GM21825 (cell line): ENCODE results near the gene PLD1.
"Not testable (repeated sequence)": the region's sequence is repeated elsewhere in the genome, so short reads cannot be mapped to it uniquely, and the experiment has no call there.

Experiments
- ATAC-seq: cut with Tn5 transposase; IDR thresholded peaks from one replicate; pipeline ENCODE4 v1.9.1; 2021; ENCODE audit warnings: mild to moderate bottlenecking, moderate library complexity; ENCODE audit not compliant: unreplicated experiment

The PLD1 gene

GRCh38 chr3:171711461-171712170 lies 98.7 kb downstream of the PLD1 start:
- no peak for ATAC-seq

DNA sequence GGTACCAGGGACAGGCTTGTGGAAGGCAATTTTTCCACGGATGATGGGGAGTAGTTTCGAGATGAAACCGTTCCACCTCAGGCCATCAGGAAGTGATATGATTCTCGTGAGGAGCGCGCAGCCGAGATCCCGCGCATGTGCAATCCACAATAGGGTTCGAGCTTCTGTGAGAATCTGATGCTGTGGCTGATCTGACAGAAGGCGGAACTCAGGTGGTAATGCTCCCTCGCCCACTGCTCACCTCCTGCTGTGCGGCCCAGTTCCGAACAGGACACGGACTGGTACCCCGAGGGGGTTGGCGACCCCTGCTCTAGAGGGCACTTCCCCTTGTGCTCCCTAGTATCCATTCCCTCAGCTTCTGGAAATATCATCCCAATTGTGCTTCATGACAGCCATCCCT lies 99.9 kb downstream of the PLD1 start:
- ATAC-seq: no peak

DNA sequence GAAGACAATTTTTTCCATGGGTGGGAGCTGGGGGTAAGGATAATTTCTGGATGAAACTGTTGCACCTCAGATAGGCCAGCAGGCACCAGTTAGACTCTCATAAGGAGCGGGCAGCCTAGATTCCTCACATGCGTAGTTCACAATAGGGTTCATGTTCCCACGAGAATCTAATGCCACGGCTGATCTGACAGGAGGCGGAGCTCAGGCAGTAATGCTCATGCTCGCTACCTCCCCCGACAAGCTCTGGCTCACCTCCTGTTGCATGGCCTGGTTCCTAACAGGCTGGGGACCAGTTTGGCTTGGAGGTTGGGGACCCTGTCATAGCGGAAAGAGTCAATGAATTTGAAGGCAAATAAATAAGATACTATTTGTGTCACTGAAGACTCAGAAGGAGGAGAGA lies 105.5 kb downstream of the PLD1 start:
- ATAC-seq: no peak

DNA sequence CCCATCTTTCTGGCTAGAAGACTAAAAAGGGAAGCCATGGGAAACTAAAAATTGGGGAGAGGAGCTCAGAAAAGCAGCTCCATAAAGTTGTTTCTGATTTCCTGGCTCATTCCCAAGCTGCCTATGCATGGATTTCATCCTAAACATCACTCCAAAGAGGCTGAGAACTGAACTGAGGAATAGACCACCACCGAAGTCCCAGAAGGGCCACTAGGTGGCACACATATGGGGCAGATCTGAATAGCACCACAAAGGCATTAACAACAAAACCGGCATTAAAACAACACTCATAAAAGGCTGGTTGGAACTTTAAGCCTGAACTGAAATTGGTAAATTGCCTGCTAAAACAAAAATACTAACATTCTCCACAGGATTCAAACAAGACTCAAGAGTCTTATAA lies 106.3 kb downstream of the PLD1 start:
- no peak for ATAC-seq

GRCh38 chr3:171703144-171703543 lies 107.1 kb downstream of the PLD1 start:
- no peak for ATAC-seq

DNA sequence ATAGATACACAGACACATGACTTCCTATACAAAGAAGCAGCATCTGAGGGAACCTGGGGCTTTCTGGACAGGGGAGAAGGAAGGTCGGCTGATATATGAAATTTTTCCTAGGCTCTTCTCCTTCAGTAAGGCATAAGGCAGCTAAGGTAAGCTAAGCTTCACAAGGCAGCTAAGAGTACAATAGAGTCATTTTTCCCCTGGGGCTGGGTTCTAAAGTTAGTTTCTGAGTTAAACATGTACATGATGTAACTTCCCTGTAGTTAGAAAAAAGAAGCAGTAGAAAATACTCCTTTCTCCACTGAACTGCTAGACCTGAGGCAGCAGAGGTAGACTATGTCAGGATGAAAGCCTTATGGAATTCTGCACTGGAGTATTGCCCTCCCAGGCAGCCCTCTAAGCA lies 109.6 kb downstream of the PLD1 start:
- ATAC-seq: no peak

GRCh38 chr3:171700157-171700556 lies 110.1 kb downstream of the PLD1 start:
- no peak for ATAC-seq

DNA sequence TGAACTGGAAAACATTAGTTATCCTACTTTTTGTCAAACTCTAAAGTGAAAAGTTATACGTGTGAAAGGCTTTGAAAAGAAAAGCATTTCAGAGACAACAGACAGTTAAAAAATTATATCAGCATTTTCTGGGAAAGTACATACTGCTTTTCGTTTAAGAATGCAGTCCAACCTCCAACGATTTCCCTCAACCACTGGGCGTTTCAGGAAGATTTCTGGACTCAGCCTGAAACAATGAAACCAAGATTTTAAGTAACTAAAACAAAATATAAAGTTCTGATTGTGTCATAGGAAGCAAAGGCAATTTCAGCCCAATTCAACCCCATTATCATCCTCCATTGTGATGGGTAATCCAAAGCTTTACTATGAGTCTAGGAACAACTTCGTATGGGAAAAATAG lies 110.7 kb downstream of the PLD1 start:
- no peak for ATAC-seq

DNA sequence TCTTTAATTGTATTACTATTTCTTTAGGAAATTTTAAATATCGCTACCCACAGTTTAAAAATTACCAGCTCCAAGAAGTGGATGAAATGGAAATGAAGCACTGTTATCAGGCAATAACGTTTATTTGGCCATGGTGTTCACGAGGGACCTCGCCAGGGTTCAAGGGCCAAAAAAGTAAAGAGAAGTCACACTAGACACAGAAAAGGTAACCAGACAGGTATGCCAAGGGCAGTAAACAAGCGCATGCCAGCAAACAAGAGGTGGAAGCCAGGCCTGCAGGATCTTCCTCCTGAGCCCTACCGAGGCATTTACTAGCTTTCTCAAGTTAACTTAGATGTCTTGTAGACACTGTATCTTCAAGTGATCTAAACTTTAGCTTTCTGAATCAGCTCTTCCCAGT lies 113.5 kb downstream of the PLD1 start:
- ATAC-seq: no peak

GRCh38 chr3:171695426-171695825 lies 114.9 kb downstream of the PLD1 start:
- ATAC-seq: no peak

DNA sequence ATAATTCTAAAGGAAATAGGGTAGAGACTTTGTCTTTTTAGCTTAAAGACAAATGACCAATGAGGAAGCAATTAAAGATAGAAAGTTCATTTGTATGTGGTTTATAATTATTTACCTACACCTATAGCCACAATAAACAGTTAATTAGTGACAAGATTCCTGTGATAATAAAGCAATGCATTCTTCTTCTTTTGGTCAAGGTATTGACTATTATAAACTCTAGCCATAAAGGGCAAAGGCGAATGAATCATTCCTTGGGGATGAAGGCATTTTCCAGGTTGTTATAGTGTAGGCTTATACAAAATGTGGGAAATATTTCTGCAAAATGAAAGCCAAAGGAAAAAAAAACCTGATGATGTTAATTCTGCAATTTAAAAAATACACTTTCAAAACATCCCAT lies 115.4 kb downstream of the PLD1 start:
- ATAC-seq: no peak

DNA sequence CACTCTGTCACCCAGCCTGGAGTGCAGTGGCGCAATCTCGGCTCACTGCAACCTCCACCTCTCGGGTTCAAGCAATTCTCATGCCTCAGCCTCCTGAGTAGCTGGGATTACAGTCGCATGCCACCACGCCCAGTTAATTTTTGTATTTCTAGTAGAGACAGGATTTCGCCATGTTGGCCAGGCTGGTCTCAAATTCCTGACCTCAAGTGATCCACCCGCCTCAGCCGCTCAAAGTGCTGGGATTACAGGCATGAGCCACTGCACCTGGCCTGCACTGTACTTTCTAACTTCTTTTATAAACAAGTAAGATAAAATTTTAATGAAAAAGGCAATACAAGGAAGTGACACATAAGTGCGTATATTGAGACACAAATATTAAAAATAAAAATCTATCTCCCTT lies 117.7 kb downstream of the PLD1 start:
- ATAC-seq: not testable (repeated sequence)

GRCh38 chr3:171691485-171691884 lies 118.8 kb downstream of the PLD1 start:
- no peak for ATAC-seq

GRCh38 chr3:171690281-171690680 lies 120.0 kb downstream of the PLD1 start:
- no peak for ATAC-seq

DNA sequence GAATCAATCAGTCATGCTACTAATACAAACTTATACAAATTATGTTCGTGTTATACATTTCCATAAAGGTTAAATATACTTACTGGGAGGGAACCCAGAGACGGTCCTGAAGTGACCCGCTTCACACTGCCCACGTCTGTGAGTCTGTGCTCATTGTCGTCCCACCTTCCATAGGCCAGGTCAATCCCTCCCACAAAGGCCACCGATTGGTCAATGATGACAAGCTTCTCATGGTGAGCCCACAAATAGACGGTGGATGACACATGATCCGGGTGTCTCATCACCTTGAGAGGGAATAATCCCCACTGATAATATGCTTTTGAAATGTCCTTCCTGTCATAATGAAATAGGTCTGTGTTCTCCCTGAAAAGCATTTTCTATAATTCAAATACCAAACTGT lies 121.7 kb downstream of the PLD1 start:
- ATAC-seq: no peak

- ATAC-seq: no peak
Observed at GRCh38 chr3:171688002-171688401, 122.3 kb downstream of the PLD1 start.

- no peak for ATAC-seq
Observed at GRCh38 chr3:171687581-171687980, 122.7 kb downstream of the PLD1 start.

- no peak for ATAC-seq
Observed at GRCh38 chr3:171687064-171687463, 123.2 kb downstream of the PLD1 start.

DNA sequence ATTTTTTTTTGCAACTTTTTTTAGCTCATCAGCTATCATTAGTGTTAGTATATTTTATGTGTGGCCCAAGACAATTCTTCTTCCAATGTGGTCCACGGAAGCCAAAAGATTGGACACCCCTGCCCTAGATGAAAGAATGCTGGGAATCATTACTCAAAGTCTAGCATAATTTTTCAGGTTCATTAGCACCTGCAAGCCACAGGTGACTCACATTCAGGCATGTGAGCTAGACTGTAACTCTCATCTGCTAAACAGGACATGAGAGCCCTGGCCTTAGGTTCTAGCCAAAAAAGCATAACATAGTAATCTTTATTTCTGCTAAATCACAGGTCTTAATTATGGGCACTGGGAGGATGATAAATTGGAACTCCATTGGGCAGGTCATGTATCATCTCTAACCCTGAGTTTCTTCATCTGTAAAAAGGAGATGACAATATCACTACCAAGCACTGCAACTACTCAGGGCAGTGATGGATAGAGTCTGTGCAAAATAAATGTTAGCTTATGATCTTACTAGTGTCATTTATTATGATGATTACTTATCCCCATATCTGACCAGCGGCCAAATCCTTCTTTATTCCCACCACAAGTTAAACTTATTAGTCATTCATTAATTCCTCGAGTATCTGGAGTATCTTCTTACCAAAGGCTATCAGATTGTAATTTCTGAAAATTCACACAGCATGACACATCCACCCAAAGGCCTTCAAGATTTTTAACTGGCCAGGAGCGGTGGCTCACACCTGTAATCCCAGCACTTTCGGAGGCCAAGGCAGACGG lies 125.0 kb downstream of the PLD1 start:
- ATAC-seq: no peak

DNA sequence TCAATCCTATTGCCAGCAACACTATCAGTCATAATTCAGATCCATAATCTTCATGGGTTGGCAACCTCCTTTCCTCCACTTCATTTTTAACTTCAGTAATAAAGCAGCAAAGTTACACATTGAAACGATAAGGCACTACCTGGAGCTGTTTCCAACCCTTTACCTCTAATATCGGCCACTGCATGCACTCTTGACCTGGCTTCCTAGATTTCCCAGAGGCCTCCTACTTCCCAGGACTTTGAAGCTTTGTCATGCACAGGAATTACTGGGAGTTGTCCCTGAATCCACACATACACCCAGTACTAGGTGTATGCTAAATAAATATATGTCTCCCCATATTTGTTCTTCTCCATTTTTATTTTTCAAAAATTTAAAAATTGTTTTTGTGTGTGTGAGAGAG lies 126.1 kb downstream of the PLD1 start:
- ATAC-seq: no peak

- ATAC-seq: no peak
Observed at GRCh38 chr3:171682743-171683142, 127.5 kb downstream of the PLD1 start.

DNA sequence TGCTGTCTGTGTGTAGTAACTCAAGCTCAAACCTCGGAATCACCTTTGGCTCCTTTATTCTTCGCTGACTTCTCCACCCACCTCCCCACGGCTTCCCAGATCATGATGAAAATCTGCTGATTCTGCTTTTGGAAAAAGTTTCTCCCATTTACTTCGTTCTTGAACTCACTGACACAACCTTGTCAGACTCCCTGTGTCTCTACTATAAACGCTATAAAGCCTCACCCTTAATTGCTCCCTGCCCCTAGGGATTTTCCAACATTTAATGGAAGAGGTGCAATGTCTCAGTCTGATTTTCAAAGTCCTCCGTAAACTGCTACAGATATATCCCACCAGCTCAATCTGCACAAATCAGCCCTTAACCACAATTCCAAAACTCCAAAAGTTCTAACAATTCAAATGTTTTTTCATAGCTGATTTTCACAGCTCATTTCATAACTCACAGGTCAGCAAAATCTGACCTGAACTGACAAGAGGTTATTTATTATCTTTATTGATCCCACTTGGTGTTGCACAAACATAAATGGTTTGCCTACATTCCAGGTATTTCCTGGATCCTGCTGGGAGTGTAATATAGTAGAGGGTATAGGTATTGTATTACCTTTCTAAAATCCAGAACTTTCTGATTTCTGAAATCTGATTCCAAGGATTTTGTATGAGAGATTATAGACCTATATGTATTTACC lies 129.4 kb downstream of the PLD1 start:
- ATAC-seq: no peak
